HG02973 (cell line): ENCODE results near the gene ARHGAP11A.

Experiments used
- ATAC-seq: cut with Tn5 transposase; IDR thresholded peaks from one replicate; pipeline ENCODE4 v1.9.1; 2021; ENCODE audit warnings: moderate library complexity; ENCODE audit not compliant: unreplicated experiment

The ARHGAP11A gene

GRCh38 chr15:32652178-32652577 lies 36.9 kb downstream of the ARHGAP11A start:
- ATAC-seq = no peak

- ATAC-seq = no peak
These were observed 40.8 kb downstream of the ARHGAP11A start for GRCh38 chr15:32656091-32656490.

GRCh38 chr15:32656496-32656895 lies 41.2 kb downstream of the ARHGAP11A start:
- no peak for ATAC-seq

- peak; percentile 54 for ATAC-seq
These were observed 42.0 kb downstream of the ARHGAP11A start for GRCh38 chr15:32657198-32657883.

- no peak for ATAC-seq
These were observed 42.6 kb downstream of the ARHGAP11A start for GRCh38 chr15:32657941-32658340.

GRCh38 chr15:32659340-32660155 lies 44.2 kb downstream of the ARHGAP11A start:
- no peak for ATAC-seq

- ATAC-seq = no peak
These were observed 48.4 kb downstream of the ARHGAP11A start for GRCh38 chr15:32663671-32664070.

GRCh38 chr15:32664796-32665195 lies 49.5 kb downstream of the ARHGAP11A start:
- ATAC-seq = no peak

GRCh38 chr15:32667321-32667720 lies 52.0 kb downstream of the ARHGAP11A start:
- no peak for ATAC-seq

GRCh38 chr15:32668942-32669341 lies 53.6 kb downstream of the ARHGAP11A start:
- ATAC-seq = no peak

GRCh38 chr15:32669896-32670611 lies 54.8 kb downstream of the ARHGAP11A start:
- no peak for ATAC-seq

- ATAC-seq = no peak
These were observed 55.3 kb downstream of the ARHGAP11A start for GRCh38 chr15:32670623-32671022.

- ATAC-seq = no peak
These were observed 56.3 kb downstream of the ARHGAP11A start for GRCh38 chr15:32671339-32672325.

GRCh38 chr15:32674681-32675080 lies 59.4 kb downstream of the ARHGAP11A start:
- no peak for ATAC-seq

GRCh38 chr15:32675466-32675865 lies 60.2 kb downstream of the ARHGAP11A start:
- ATAC-seq = no peak

- ATAC-seq = no peak
These were observed 60.9 kb downstream of the ARHGAP11A start for GRCh38 chr15:32676169-32676568.

GRCh38 chr15:32677238-32677750 lies 62.0 kb downstream of the ARHGAP11A start:
- ATAC-seq = no peak

- no peak for ATAC-seq
These were observed 64.0 kb downstream of the ARHGAP11A start for GRCh38 chr15:32679298-32679690.

GRCh38 chr15:32682569-32682968 lies 67.3 kb downstream of the ARHGAP11A start:
- no peak for ATAC-seq

- no peak for ATAC-seq
These were observed 67.8 kb downstream of the ARHGAP11A start for GRCh38 chr15:32682977-32683630.
